ENCODE results near the gene LHFPL2. TPM values are rescaled to one million over a fixed set of nuclear protein-coding genes. Genes with fewer than 3 reads are reported as not detected.

LHFPL2 gene
- total and polyA plus RNA-seq, 9 donors, result 20.3 to 45.1 (median 27.9) TPM

- H3K27ac ChIP-seq, result no peak overlapping the region
- no peak overlapping the region for H3K4me3 ChIP-seq
- no peaks in the 10 kb centered on the region for H3K9me3 ChIP-seq
- H3K4me1 ChIP-seq (ENCODE audit: insufficient read depth), result no peaks in the 10 kb centered on the region
- intact Hi-C loops (cut with DNase I), result no loop called here
- no peak for DNase-seq
- TF ChIP-seq EP300 (IDR thresholded peaks at IDR 0.05) (no peak), CTCF (IDR thresholded peaks at IDR 0.05) (no peak), POLR2A (IDR thresholded peaks at IDR 0.05) (no peak)
- 84 to 90% (median 87%) methylated on average over 3 of the region's 3 CpGs for WGBS, 3 donors
- no peaks in the 10 kb centered on the region for H3K36me3 ChIP-seq
- H3K27me3 ChIP-seq, result no peaks in the 10 kb centered on the region
Observed at GRCh38 chr5:78554670-78555069, 93.9 kb downstream of the LHFPL2 start.

GRCh38 chr5:78553580-78554353 lies 94.8 kb downstream of the LHFPL2 start:
- WGBS, 3 donors, result 93 to 95% (median 93%) methylated on average over 14 of the region's 14 CpGs
- no peak for DNase-seq
- H3K36me3 ChIP-seq, result no peaks in the 10 kb centered on the region
- intact Hi-C loops (cut with DNase I), result no loop called here
- no peaks in the 10 kb centered on the region for H3K27me3 ChIP-seq
- no peaks in the 10 kb centered on the region for H3K4me1 ChIP-seq (ENCODE audit: insufficient read depth)
- H3K27ac ChIP-seq, result no peak overlapping the region
- H3K9me3 ChIP-seq, result no peaks in the 10 kb centered on the region
- H3K4me3 ChIP-seq, result no peak overlapping the region
- no peak for TF ChIP-seq CTCF (IDR thresholded peaks at IDR 0.05)
- TF ChIP-seq EP300 (IDR thresholded peaks at IDR 0.05), result no peak
- no peak for TF ChIP-seq POLR2A (IDR thresholded peaks at IDR 0.05)

- no peak overlapping the region for H3K27ac ChIP-seq
Observed at GRCh38 chr5:78552729-78553342, 95.7 kb downstream of the LHFPL2 start.

GRCh38 chr5:78550891-78551290 lies 97.7 kb downstream of the LHFPL2 start:
- no peak for TF ChIP-seq EP300 (IDR thresholded peaks at IDR 0.05)
- no peak for TF ChIP-seq CTCF (IDR thresholded peaks at IDR 0.05)
- no peak for TF ChIP-seq POLR2A (IDR thresholded peaks at IDR 0.05)
- 64 to 78% (median 74%) methylated on average over 2 of the region's 2 CpGs for WGBS, 3 donors
- no peak overlapping the region for H3K27ac ChIP-seq
- H3K9me3 ChIP-seq, result no peaks in the 10 kb centered on the region
- peaks cover 16% of the 10 kb centered on the region for H3K4me1 ChIP-seq (ENCODE audit: insufficient read depth)
- intact Hi-C loops (cut with DNase I), result no loop called here
- H3K4me3 ChIP-seq, result no peak overlapping the region
- no peaks in the 10 kb centered on the region for H3K36me3 ChIP-seq
- no peak for DNase-seq
- no peaks in the 10 kb centered on the region for H3K27me3 ChIP-seq

More at GRCh38 chr5:78552729-78553342, 95.7 kb downstream of the LHFPL2 start:
- DNase-seq, result no peak
- intact Hi-C loops (cut with DNase I), result no loop called here
- no peaks in the 10 kb centered on the region for H3K9me3 ChIP-seq
- H3K4me1 ChIP-seq (ENCODE audit: insufficient read depth), result peaks cover 8% of the 10 kb centered on the region
- WGBS, 3 donors, result 95 to 98% (median 96%) methylated on average over 12 of the region's 12 CpGs
- no peak overlapping the region for H3K4me3 ChIP-seq
- TF ChIP-seq EP300 (IDR thresholded peaks at IDR 0.05), result no peak
- no peak for TF ChIP-seq POLR2A (IDR thresholded peaks at IDR 0.05)
- no peak for TF ChIP-seq CTCF (IDR thresholded peaks at IDR 0.05)
- no peaks in the 10 kb centered on the region for H3K27me3 ChIP-seq
- no peaks in the 10 kb centered on the region for H3K36me3 ChIP-seq
